NCI-H2227 (cell line): ENCODE measurements around the gene TTC9B.

Experiments
- DNase-seq: peaks from one replicate; lab custom pipeline; 2025; ENCODE audit not compliant: unreplicated experiment; lab: John Stamatoyannopoulos, UW

The TTC9B gene

GRCh38 chr19:40249201-40249600 is 31.0 kb upstream of the TTC9B start:
- no peak for DNase-seq

- DNase-seq: no peak
These were observed 29.6 kb upstream of the TTC9B start for GRCh38 chr19:40247735-40248262.

GRCh38 chr19:40247178-40247577 is 29.0 kb upstream of the TTC9B start:
- no peak for DNase-seq

GRCh38 chr19:40246292-40247073 is 28.3 kb upstream of the TTC9B start:
- no peak for DNase-seq

- no peak for DNase-seq
These were observed 27.4 kb upstream of the TTC9B start for GRCh38 chr19:40245506-40246128.

GRCh38 chr19:40244579-40245317 is 26.6 kb upstream of the TTC9B start:
- no peak for DNase-seq

DNA sequence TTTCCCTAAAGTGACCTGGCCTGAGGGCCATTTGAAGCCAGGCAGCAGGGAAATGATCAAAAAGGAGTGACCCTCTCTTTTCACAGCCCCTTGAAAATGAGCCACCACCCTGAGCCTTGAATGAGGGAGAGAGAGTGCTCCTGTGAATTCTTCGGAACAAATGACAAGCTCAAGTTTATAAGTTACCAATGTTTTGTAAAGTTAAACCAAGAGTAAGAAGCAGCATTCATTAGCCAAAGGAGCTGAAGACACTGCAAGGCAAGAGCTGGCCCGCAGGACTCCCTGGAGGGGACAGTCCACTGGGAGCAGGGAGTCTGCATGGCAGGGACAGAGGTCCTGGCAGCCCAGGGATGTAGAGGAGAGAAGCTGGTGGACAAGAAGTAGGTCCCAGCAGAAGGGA is 25.0 kb upstream of the TTC9B start:
- no peak for DNase-seq

DNA sequence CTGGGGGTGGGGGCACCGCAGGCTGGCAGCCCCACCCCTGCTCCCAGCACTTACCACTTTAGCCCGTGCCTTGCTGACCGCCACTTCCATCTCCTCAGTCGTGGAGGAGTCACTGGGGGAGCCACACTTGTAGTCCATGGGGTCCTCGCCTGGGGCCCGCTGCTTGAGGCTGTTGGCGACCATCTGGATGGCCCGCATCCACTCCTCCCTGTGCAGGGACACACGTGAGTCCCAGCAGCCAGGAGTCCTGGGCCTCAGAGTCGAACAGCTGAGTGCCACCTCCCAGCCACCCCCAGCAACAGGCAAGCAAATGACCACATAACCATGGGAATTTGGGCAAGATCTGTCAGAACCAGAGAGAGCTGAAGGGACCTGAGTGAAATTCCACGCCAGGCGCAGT is 24.3 kb upstream of the TTC9B start:
- DNase-seq: no peak

GRCh38 chr19:40241809-40242384 is 23.7 kb upstream of the TTC9B start:
- DNase-seq: no peak

- DNase-seq: no peak
These were observed 23.1 kb upstream of the TTC9B start for GRCh38 chr19:40241125-40241808.

DNA sequence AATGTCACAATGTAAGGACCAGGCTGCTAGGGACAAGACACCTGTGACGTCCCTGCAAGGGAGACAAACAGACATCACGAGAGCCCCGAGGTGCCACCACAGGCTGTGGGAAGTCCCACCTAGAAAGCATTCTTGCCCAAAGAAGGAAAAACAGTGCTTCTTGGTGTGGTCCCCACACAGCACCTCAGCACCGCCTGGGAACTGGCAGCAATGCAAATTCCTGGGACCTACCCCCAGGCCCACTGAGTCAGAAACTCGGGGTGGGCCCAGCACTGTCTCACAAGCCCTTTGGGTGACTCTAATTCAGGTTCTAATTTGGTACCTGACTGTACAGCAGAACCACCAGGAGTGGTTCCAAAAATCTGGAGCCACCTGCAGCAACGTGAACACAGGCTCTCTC is 22.1 kb upstream of the TTC9B start:
- no peak for DNase-seq

DNA sequence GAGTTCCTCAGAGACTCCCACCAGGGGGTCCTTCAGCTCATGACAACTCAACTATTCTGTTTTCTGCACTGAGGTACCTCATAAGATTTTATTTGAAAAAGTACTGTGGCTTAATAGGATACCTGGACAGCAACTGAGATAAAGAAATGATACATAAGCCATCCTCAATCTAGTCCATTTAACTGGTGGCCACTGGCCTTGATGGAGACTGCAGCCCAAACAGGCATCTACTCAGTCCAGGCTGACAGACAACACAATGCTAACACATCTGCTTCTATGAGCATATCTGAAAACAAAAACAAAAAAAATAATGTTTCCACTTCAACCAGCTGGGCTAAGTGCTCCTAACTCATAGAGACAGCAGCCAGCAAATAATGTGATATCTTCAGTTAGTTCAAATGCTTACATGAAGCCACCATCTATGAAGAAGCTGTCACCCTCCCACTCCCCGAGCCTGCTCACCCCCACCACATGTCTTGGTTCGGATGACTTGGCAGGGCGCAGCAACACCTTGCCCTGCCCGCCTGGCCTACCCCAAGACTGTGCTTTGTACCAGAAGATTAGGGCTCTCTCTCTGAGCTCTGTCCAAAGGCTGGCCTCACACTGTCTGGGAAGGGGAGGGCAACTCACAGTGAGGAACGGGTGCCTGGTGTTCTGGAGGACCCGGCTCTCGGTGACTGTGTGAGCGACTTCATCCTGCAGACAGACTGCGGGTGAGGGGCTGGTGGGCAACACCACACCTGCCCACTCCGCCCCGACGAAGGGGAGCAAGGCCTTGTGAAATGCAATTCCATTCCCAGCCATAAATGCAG is 21.4 kb upstream of the TTC9B start:
- no peak for DNase-seq

DNA sequence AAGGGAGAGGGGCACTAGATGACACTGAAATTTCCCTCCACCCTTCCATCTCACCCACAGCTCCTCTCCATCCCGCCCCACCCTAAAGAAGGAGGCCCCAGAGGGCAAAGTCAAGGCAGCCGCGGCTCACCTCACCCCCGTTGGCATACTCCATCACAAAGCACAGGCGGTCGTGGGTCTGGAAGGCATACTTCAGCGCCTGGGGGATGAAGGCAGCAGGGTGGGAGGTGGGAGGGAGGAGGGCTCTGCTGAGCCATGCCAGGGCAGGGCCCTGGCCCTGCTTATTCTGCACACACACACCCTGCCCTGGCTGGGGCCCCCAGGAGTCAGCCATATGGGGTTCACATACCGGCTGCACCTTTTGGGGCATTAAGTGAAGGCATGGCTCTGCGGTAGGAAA is 20.6 kb upstream of the TTC9B start:
- DNase-seq: no peak

DNA sequence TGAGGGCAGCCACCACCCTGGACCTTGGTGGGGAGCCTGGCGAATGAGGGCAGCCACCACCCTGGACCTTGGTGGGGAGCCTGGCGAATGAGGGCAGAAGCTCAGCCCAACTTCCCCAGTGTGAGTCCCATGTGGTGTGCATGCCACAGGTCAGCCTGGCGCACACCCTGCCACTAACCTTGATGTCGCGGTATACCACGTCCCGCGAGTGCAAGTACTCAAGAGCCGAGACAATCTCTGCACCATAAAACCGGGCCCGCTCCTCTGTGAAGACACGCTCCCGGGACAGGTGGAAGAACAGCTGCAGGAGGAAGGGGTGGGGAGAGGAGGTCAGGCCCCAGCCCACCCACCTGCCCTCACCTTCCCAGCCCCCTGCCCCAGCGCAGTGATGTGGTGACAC is 19.6 kb upstream of the TTC9B start:
- no peak for DNase-seq

DNA sequence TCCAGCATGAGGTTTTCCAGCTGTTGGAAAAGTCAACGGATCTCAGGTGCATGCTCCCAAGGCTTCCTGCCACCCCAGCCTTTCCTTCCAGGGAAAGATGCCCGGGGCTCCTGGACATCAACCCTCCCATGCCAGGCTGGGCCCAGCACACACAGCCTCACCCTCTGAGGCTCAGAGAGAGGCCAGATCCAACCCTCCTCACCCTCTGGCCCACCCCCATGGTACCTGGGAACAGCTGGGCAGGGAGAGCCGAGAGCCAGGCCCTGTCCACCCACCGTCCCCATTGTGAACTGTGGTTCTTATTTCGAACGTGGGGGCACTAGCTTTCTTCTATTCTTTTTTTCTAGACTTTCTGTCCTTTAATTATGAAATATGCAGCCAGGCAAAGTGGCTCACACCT is 18.2 kb upstream of the TTC9B start:
- DNase-seq: no peak

GRCh38 chr19:40236026-40236355 is 17.8 kb upstream of the TTC9B start:
- no peak for DNase-seq

GRCh38 chr19:40235238-40236025 is 17.2 kb upstream of the TTC9B start:
- no peak for DNase-seq

- no peak for DNase-seq
These were observed 16.4 kb upstream of the TTC9B start for GRCh38 chr19:40234429-40235237.
